ENCODE results near the gene NTPCR. TPM values are rescaled to one million over a fixed set of nuclear protein-coding genes. Genes with fewer than 3 reads are reported as not detected.

Gene NTPCR
- total and polyA plus RNA-seq, 9 donors = 17.5 to 46.5 (median 37.6) TPM

GRCh38 chr1:232966663-232967062, 16.3 kb downstream of the NTPCR start:
- Histone ChIP-seq H3K4me1 (ENCODE audit: insufficient read depth) (no peaks in the 10 kb centered on the region), H3K27ac (no peak overlapping the region), H3K4me3 (no peak overlapping the region), H3K27me3 (no peaks in the 10 kb centered on the region), H3K9me3 (no peaks in the 10 kb centered on the region), H3K36me3 (no peaks in the 10 kb centered on the region)
- DNase-seq = no peak
- intact Hi-C loops (cut with DNase I) = no loop called here
- TF ChIP-seq POLR2A (IDR thresholded peaks at IDR 0.05) (no peak), EP300 (IDR thresholded peaks at IDR 0.05) (no peak), CTCF (IDR thresholded peaks at IDR 0.05) (no peak)
- 52 to 67% (median 60%) methylated on average over 4 of the region's 4 CpGs for WGBS, 3 donors

- no peak for TF ChIP-seq EP300 (IDR thresholded peaks at IDR 0.05)
- TF ChIP-seq POLR2A (IDR thresholded peaks at IDR 0.05) = no peak
- TF ChIP-seq CTCF (IDR thresholded peaks at IDR 0.05) = no peak
- intact Hi-C loops (cut with DNase I) = no loop called here
Observed at GRCh38 chr1:232968391-232968790, 18.0 kb downstream of the NTPCR start.

GRCh38 chr1:232968965-232969364, 18.6 kb downstream of the NTPCR start:
- intact Hi-C loops (cut with DNase I) = no loop called here
- H3K36me3 ChIP-seq = no peaks in the 10 kb centered on the region
- WGBS, 3 donors = 56 to 71% (median 59%) methylated on average over 3 of the region's 3 CpGs
- no peak for TF ChIP-seq CTCF (IDR thresholded peaks at IDR 0.05)
- TF ChIP-seq POLR2A (IDR thresholded peaks at IDR 0.05) = no peak
- no peak for TF ChIP-seq EP300 (IDR thresholded peaks at IDR 0.05)
- no peaks in the 10 kb centered on the region for H3K9me3 ChIP-seq
- no peaks in the 10 kb centered on the region for H3K27me3 ChIP-seq
- no peaks in the 10 kb centered on the region for H3K4me1 ChIP-seq (ENCODE audit: insufficient read depth)
- no peak overlapping the region for H3K4me3 ChIP-seq
- no peak overlapping the region for H3K27ac ChIP-seq
- DNase-seq = no peak

More at GRCh38 chr1:232968391-232968790, 18.0 kb downstream of the NTPCR start:
- Histone ChIP-seq H3K4me1 (ENCODE audit: insufficient read depth) (no peaks in the 10 kb centered on the region), H3K4me3 (no peak overlapping the region), H3K27me3 (no peaks in the 10 kb centered on the region), H3K9me3 (no peaks in the 10 kb centered on the region), H3K27ac (no peak overlapping the region), H3K36me3 (no peaks in the 10 kb centered on the region)
- DNase-seq = no peak
- WGBS, 3 donors = 77 to 88% (median 77%) methylated on average over 5 of the region's 5 CpGs

GRCh38 chr1:232969799-232970198, 19.4 kb downstream of the NTPCR start:
- Histone ChIP-seq H3K27me3 (no peaks in the 10 kb centered on the region), H3K36me3 (no peaks in the 10 kb centered on the region), H3K4me1 (ENCODE audit: insufficient read depth) (no peaks in the 10 kb centered on the region), H3K9me3 (no peaks in the 10 kb centered on the region), H3K27ac (no peak overlapping the region), H3K4me3 (no peak overlapping the region)
- intact Hi-C loops (cut with DNase I) = no loop called here
- 86 to 93% (median 87%) methylated on average over 5 of the region's 5 CpGs for WGBS, 3 donors
- no peak for DNase-seq
- no peak for TF ChIP-seq CTCF (IDR thresholded peaks at IDR 0.05)
- no peak for TF ChIP-seq POLR2A (IDR thresholded peaks at IDR 0.05)
- TF ChIP-seq EP300 (IDR thresholded peaks at IDR 0.05) = no peak
